ENCODE results near the gene COL6A3.

Gene COL6A3, protein sequence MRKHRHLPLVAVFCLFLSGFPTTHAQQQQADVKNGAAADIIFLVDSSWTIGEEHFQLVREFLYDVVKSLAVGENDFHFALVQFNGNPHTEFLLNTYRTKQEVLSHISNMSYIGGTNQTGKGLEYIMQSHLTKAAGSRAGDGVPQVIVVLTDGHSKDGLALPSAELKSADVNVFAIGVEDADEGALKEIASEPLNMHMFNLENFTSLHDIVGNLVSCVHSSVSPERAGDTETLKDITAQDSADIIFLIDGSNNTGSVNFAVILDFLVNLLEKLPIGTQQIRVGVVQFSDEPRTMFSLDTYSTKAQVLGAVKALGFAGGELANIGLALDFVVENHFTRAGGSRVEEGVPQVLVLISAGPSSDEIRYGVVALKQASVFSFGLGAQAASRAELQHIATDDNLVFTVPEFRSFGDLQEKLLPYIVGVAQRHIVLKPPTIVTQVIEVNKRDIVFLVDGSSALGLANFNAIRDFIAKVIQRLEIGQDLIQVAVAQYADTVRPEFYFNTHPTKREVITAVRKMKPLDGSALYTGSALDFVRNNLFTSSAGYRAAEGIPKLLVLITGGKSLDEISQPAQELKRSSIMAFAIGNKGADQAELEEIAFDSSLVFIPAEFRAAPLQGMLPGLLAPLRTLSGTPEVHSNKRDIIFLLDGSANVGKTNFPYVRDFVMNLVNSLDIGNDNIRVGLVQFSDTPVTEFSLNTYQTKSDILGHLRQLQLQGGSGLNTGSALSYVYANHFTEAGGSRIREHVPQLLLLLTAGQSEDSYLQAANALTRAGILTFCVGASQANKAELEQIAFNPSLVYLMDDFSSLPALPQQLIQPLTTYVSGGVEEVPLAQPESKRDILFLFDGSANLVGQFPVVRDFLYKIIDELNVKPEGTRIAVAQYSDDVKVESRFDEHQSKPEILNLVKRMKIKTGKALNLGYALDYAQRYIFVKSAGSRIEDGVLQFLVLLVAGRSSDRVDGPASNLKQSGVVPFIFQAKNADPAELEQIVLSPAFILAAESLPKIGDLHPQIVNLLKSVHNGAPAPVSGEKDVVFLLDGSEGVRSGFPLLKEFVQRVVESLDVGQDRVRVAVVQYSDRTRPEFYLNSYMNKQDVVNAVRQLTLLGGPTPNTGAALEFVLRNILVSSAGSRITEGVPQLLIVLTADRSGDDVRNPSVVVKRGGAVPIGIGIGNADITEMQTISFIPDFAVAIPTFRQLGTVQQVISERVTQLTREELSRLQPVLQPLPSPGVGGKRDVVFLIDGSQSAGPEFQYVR (N-terminal part only)

DNA sequence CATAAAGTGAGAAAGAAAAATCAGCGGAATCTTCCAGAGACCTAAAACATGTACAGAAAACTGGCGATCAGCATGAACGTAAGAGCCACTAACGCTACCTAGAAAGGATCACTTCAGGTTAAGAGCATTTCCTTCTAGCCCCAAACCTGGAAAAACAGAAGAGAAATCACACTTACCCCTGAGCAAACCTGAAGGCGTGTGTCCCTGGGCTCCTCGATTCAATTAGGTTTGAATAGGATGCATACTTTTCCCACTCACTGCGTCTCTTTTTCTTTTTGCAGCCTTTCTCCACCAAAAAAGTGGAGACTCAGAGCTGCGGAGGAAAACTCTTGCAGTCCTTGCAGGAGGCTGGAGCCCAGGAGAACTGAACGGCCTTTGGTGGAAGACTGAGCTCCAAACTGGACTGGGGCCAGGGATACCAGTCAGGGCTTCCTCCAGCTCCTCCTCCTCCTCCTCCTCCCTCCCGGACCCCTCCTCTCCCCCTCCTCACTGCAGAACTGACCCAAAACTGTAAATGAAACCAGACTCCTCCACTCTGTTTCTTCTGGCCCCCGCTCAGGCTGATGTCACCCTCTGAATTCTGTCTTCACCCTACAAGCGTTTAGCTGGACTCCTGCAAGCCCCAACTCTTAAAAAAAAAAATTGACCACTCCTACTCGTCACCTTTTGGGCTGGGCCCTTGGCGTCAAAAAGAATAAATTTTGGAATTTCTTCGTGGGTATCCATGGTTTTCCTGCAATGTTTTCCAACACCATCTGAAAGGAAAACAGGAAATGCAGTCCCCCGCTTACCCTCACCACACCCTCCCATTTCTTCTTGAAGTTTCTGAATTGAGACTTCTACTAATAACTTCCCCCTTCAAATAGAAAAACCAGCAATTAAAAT lies at the start of gene COL6A3:
TSS of gene COL6A3 (minus strand) at position 388 of the 885 bp plus-strand sequence. CDS start 17,347 bp downstream, outside the sequence.
- Histone ChIP-seq H3K27ac (peak within 1 kb of the TSS; percentile 81 to 92), H3K4me3 (peak within 1 kb of the TSS; percentile 74)
- no peak for DNase-seq (ENCODE audit: low spot score)
- TF ChIP-seq, protein P1, sequence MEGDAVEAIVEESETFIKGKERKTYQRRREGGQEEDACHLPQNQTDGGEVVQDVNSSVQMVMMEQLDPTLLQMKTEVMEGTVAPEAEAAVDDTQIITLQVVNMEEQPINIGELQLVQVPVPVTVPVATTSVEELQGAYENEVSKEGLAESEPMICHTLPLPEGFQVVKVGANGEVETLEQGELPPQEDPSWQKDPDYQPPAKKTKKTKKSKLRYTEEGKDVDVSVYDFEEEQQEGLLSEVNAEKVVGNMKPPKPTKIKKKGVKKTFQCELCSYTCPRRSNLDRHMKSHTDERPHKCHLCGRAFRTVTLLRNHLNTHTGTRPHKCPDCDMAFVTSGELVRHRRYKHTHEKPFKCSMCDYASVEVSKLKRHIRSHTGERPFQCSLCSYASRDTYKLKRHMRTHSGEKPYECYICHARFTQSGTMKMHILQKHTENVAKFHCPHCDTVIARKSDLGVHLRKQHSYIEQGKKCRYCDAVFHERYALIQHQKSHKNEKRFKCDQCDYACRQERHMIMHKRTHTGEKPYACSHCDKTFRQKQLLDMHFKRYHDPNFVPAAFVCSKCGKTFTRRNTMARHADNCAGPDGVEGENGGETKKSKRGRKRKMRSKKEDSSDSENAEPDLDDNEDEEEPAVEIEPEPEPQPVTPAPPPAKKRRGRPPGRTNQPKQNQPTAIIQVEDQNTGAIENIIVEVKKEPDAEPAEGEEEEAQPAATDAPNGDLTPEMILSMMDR (IDR thresholded peaks at IDR 0.05), result no peak

DNA sequence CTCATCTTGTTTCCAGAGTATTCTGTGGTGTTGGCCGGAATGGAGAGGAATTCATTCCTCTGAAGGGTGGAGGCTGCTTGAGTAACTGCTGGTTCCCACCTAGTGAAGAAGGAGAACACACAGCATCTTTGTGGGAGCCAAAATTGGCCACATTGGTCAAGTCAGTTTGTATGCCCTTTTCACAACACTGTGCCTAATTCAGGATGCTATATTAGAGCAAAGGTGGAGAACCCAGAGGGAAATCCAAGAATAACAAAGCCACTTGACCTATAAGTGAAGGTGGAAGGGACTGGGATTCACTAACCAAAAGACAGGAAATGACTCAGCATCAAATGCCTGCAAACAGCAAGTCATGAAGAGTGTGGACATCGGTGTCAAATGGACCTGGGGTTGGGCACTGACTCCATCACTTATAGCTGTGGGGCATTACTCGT lies 45.8 kb upstream of the COL6A3 start:
- peak overlapping the region in 1 of 2 donors; percentile 60 for H3K27ac ChIP-seq
- TF ChIP-seq, protein P1 (IDR thresholded peaks at IDR 0.05), result no peak
- H3K4me3 ChIP-seq, result no peak overlapping the region
- no peak for DNase-seq (ENCODE audit: low spot score)

DNA sequence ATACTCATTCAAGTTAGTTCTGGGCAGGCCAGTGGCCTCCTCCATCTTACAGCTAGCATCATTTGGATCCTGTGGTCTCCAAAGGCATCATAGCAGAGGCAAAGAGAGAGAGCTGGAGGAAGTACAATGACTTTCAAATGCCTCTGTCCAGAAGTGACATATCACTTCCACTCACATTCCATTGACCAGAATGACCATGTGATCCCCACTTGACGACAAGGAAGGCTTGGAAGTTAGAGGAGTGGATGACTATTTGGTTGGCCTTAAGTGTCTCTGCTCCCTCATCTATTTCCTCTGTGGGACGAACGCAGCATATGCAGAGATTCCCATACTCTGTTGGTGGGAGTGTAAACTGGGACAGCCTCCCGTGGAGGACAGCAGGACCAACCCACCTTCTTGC lies 45.3 kb upstream of the COL6A3 start:
- no peak overlapping the region for H3K4me3 ChIP-seq
- DNase-seq (ENCODE audit: low spot score), result no peak
- TF ChIP-seq, protein P1 (IDR thresholded peaks at IDR 0.05), result no peak
- H3K27ac ChIP-seq, result peak overlapping the region in 1 of 2 donors; percentile 60

DNA sequence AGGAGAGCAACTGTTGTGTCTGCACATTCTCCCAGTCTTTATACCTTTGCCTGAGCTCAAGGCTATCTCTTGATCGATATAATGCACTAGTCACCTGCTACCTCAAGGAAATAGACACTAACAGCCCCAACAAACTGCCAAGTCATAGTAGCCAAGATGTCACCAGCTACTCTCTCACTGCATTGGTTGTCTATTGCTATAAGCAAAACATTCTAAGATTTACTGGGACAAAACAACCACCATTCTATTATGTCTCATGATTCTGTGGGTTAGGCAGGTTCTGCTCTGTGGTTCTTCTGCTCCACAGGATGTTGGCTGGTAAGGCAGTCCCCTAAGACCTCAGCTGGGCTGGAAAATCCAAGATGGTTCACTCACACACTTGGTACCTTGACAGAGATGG lies 44.6 kb upstream of the COL6A3 start:
- TF ChIP-seq, protein P1 (IDR thresholded peaks at IDR 0.05), result no peak

DNA sequence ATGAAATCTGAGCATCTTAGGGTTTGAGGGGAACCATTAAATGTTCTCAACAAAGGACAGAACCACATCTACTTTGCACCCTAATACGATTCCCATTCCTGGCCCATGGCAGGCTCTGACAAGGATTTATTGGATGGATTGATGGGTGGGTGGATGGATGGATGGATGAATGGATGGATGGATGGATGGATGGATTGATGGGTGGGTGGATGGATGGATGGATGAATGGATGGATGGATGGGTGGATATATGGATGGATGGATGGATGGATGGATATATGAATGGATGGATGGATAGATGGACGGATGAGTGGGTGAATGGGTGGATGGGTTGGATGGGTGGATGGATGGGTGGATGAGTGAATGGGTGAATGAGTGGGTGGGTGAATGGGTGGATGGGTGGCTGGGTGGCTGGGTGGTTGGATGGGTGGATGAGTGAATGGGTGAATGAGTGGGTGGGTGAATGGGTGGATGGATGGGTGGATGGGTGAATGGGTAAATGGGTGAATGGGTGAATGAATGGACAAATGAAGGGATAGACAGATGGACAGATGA lies 43.5 kb upstream of the COL6A3 start:
- TF ChIP-seq, protein P1 (IDR thresholded peaks at IDR 0.05), result no peak
- Histone ChIP-seq H3K27ac (no peak overlapping the region), H3K4me3 (no peak overlapping the region)
- no peak for DNase-seq (ENCODE audit: low spot score)

More for the DNA sequence above, 44.6 kb upstream of the COL6A3 start:
- DNase-seq (ENCODE audit: low spot score), result no peak
- Histone ChIP-seq H3K27ac (peak overlapping the region in 1 of 2 donors; percentile 60), H3K4me3 (no peak overlapping the region)

All from coronary artery (tissue), 2 donors.